Vagina (tissue), 2 donors: ENCODE data around the gene MYADM.

Source experiments
- POLR2A ChIP-seq, 2 donors: fragments of 450-650 bp; IDR thresholded peaks; one replicate each; pipeline ENCODE4 v1.6.1; 2017; ENCODE audit warnings: antibody characterized with exemption in 2 of 2, mild to moderate bottlenecking in 2 of 2, moderate library complexity in 2 of 2
- POLR2AphosphoS5 ChIP-seq, 2 donors: sonication (generic); formaldehyde crosslinking; IDR thresholded peaks; one replicate each; pipeline ENCODE4 v1.9.0; 2017; ENCODE audit warnings: antibody characterized with exemption in 2 of 2, mild to moderate bottlenecking in 2 of 2, low read depth in 1 of 2; ENCODE audit not compliant: insufficient read depth in 1 of 2

- TF ChIP-seq POLR2AphosphoS5 (IDR thresholded peaks at IDR 0.05; ENCODE audit: insufficient read depth in 1 of 2, low read depth in 1 of 2), result no peak
- TF ChIP-seq POLR2A (IDR thresholded peaks at IDR 0.05), result no peak
Observed at GRCh38 chr19:53868091-53868891, 608 bp downstream of the MYADM start.
